ENCODE data around the gene SPON2. TPM values are rescaled to one million over a fixed set of nuclear protein-coding genes. Genes with fewer than 3 reads are reported as not detected.

The SPON2 gene
- total and polyA plus RNA-seq, 8 donors = 7.7 to 94.2 (median 21.7) TPM

DNA sequence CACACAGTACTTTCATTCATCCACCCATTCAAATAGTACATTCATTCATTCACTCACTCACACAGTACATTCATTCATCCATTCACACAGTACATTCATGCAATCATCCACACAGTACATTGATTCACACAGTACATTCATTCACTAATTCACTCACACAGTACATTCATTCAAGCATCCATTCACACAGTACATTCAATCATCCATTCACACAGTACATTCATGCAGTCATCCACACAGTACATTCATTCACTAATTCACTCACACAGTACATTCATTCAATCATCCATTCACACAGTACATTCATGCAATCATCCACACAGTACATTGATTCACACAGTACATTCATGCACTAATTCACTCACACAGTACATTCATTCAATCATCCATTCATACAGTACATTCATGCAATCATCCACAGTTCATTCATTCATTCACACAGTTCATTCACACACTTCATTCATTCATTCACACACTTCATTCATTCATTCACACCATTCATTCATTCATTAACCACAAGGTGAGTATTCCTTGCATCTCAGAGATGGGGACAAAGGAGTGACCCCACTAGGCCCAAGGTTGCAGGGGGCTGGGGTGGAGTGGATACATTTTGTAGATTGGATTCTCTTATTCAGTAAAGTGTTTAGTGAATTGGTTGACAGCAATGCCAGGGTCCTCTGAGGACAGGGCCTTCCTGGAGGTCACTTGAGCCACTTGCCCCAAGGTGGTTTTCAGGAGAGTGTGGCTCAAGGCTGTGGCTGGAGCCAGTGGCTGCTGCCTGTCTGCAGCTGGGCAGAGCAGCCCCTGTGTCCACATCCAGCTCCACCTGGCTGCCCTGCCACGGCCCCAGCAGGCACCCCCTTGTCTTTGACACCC lies 4.3 kb upstream of the SPON2 start:
- H3K27ac ChIP-seq = no peak overlapping the region
- intact Hi-C loops (cut with DNase I) = no loop called here
- peaks cover 0 to 5% of the 10 kb centered on the region in 2 donors for H3K9me3 ChIP-seq
- H3K36me3 ChIP-seq = no peaks in the 10 kb centered on the region
- peaks cover 9 to 24% of the 10 kb centered on the region in 2 donors for H3K27me3 ChIP-seq
- peaks cover 17 to 19% of the 10 kb centered on the region in 2 donors for H3K4me1 ChIP-seq
- TF ChIP-seq, protein P1, sequence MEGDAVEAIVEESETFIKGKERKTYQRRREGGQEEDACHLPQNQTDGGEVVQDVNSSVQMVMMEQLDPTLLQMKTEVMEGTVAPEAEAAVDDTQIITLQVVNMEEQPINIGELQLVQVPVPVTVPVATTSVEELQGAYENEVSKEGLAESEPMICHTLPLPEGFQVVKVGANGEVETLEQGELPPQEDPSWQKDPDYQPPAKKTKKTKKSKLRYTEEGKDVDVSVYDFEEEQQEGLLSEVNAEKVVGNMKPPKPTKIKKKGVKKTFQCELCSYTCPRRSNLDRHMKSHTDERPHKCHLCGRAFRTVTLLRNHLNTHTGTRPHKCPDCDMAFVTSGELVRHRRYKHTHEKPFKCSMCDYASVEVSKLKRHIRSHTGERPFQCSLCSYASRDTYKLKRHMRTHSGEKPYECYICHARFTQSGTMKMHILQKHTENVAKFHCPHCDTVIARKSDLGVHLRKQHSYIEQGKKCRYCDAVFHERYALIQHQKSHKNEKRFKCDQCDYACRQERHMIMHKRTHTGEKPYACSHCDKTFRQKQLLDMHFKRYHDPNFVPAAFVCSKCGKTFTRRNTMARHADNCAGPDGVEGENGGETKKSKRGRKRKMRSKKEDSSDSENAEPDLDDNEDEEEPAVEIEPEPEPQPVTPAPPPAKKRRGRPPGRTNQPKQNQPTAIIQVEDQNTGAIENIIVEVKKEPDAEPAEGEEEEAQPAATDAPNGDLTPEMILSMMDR (IDR thresholded peaks at IDR 0.05) = no peak
- H3K4me3 ChIP-seq = no peak overlapping the region
- DNase-seq (peak in 1 of 4 donors; percentile 59), ATAC-seq (no peak)

DNA sequence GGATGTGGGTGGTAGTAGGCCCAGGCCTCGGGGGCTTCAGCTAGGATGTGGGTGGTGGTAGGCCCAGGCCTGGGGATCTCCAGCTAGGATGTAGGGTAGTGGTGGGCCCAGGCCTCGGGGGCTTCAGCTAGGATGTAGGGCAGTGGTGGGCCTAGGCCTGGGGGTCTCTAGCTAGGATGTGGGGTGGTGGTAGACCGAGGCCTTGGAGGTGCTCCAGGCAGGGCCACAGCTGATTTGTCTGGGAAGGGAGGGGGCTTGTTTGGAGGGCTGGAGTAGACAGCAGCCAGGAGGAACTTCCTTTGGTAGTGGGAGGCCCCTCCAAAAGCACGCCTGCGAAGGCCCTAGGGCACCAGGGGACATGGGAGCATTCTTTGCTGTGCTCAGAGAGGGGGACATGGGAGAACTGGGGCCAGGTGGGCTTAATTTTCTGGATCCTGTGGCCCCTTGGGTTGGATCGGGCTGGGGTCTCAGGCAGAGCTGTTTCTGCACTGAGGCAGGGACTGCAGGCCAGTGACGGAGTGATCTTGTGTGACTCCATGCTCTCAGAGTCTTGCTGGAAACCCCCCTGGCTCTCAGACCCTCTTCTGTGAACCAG lies 3.3 kb upstream of the SPON2 start:
- peaks cover 18 to 33% of the 10 kb centered on the region in 2 donors for H3K27me3 ChIP-seq
- TF ChIP-seq, protein P1 (IDR thresholded peaks at IDR 0.05) = no peak

DNA sequence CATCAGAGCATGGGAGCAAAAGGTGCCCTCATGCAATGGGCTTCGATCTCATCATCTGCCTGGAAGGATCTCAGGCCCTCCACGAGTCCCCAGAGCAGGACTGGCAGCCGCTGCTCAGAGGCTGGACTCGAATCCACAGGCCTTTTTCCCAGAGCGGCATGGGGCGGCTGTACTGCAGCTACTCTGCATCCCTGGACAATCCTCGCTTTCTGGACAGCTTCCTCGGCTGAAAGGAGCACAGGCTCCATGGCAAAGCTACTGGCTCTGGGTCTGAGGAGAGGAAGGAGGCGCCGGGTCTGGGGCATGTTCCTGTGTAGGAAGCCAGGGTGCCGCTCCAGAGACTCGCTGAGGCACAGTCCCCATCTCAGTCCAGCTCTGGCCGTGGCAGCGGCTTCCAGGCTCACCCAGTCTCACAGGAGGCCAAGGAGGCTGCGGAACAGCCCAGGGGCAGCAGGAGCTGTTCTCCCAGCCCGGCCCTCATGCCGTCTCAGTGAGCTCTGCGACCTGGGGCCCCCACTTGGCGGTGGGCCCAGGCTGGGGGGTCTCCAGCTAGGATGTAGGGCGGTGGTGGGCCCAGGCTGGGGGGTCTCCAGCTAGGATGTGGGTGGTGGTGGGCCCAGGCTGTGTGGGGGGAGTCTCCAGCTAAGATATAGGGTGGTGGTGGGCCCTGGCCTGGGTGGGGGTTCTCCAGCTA lies 2.7 kb upstream of the SPON2 start:
- ATAC-seq (no peak), DNase-seq (peak in 1 of 4 donors; percentile 64)
- intact Hi-C loops (cut with DNase I) = no loop called here

More for the DNA sequence above, 3.3 kb upstream of the SPON2 start:
- ATAC-seq = no peak
- no peak for DNase-seq
- Histone ChIP-seq H3K27ac (no peak overlapping the region), H3K36me3 (no peaks in the 10 kb centered on the region), H3K4me1 (peaks cover 26 to 27% of the 10 kb centered on the region in 2 donors), H3K9me3 (peaks cover 0 to 5% of the 10 kb centered on the region in 2 donors), H3K4me3 (no peak overlapping the region)
- intact Hi-C loops (cut with DNase I) = no loop called here

DNA sequence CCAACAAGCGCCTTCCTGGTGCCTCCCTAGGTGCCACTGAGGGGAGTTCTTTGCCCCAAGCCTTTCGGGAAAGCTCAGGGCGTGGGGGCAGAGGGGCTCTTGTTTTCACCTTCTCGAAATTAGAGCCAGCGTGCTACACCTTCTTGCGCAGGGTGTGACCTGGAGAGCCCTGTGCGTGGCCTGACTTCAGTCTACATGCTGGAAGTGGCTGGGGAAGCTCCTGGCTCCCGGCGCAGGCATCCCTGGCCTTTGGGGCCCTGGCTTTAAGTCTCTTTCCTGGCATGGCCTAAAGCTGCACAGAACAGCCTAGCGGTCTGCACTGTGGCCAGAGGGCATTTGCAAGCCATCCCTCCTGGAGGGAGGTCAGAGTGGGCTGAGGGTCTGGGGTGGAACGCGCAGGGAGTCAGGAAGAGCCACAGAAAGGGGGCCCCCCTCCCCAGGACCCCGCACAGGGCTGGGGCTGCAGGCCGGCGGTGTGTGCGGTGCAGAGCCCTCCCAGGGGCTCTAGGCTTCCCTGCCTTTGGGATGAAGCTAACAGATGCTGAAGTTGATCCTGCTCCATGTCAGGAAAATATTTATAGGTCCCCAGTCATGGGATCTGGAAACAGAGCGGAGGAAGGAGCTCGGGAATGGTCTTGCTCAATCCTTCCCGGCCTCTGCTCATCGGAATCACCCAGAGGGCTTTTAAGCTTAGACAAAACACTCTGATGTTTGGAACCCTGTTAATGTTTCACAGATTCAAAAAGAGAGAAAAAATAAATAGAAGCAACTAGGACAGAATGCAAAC lies 781 bp upstream of the SPON2 start:
- H3K4me1 ChIP-seq = peaks cover 27 to 38% of the 10 kb centered on the region in 2 donors
- intact Hi-C loops (cut with DNase I) = no loop called here
- TF ChIP-seq, protein P1 (IDR thresholded peaks at IDR 0.05) = no peak

More for the DNA sequence above, 2.7 kb upstream of the SPON2 start:
- H3K36me3 ChIP-seq = peaks cover 0 to 4% of the 10 kb centered on the region in 2 donors
- H3K27me3 ChIP-seq = peaks cover 24 to 40% of the 10 kb centered on the region in 2 donors
- no peak overlapping the region for H3K4me3 ChIP-seq
- H3K9me3 ChIP-seq = peaks cover 0 to 4% of the 10 kb centered on the region in 2 donors
- H3K27ac ChIP-seq = no peak overlapping the region
- TF ChIP-seq, protein P1 (IDR thresholded peaks at IDR 0.05) = no peak
- peaks cover 27 to 31% of the 10 kb centered on the region in 2 donors for H3K4me1 ChIP-seq

More for the DNA sequence above, 781 bp upstream of the SPON2 start:
- H3K9me3 ChIP-seq = no peaks in the 10 kb centered on the region
- peaks cover 0 to 13% of the 10 kb centered on the region in 2 donors for H3K36me3 ChIP-seq
- no peak overlapping the region for H3K4me3 ChIP-seq
- peak in 2 of 4 donors; percentile 60 to 67 for DNase-seq
- ATAC-seq = peak; percentile 11
- H3K27ac ChIP-seq = peak overlapping the region; percentile 37 to 45
- peaks cover 24 to 59% of the 10 kb centered on the region in 2 donors for H3K27me3 ChIP-seq

Measured in left lung (tissue), 10 donors.